Measurements from ENCODE around the gene MACC1.
"Not testable (repeated sequence)": the region's sequence is repeated elsewhere in the genome, so short reads cannot be mapped to it uniquely, and the experiment has no call there.

GRCh38 chr7:20187850-20188249, 29.3 kb downstream of the MACC1 start:
- TF ChIP-seq CTCF, POLR2A (IDR thresholded peaks at IDR 0.05): not testable (repeated sequence)

Measured in tibial nerve (tissue), 3 donors.